GM23338 (cell line): ENCODE results near the gene ATP8A2.

Experiments
- CREB1 ChIP-seq: fragments of 250-450 bp; sonication (Bioruptor Pico); IDR thresholded peaks from 2 replicates; pipeline ENCODE4 v1.5.0; 2020; ENCODE audit warnings: low read depth, mild to moderate bottlenecking, moderate library complexity
- CTCF ChIP-seq, 2 experiments: fragments of 200-600 bp in 1 of 2; sonication (generic) in 1 of 2; conservative IDR thresholded peaks; 2 replicates each; pipeline versions ENCODE4 v1.5.1 to v1.6.1; 2016 to 2017; ENCODE audit warnings: antibody characterized with exemption in 2 of 2, low read depth in 2 of 2, mild to moderate bottlenecking in 2 of 2, moderate library complexity in 1 of 2
- ZNF331 ChIP-seq: fragments of 250-450 bp; sonication (Bioruptor Pico); IDR thresholded peaks from 2 replicates; pipeline ENCODE4 v1.5.0; 2020; ENCODE audit warnings: low read depth, mild to moderate bottlenecking, moderate library complexity

GRCh38 chr13:25982907-25983306, 611.1 kb downstream of the ATP8A2 start:
- TF ChIP-seq ZNF331 (CRISPR knock-in tag) (no peak), CTCF (conservative IDR thresholded peaks at IDR 0.05; ENCODE audit: low read depth in 2 of 2) (no peak), CREB1 (CRISPR knock-in tag) (no peak)
